CD14-positive monocyte (primary cell): ENCODE data around the gene PLPPR3. TPM values are rescaled to one million over a fixed set of nuclear protein-coding genes. Genes with fewer than 3 reads are reported as not detected.
"Not testable (repeated sequence)": the region's sequence is repeated elsewhere in the genome, so short reads cannot be mapped to it uniquely, and the experiment has no call there.

Experiments
- DNase-seq, 3 donors: peaks; one replicate each; pipeline ENCODE4 v3.0.0-alpha.2; 2011 to 2022
- H2AFZ ChIP-seq: 2 replicates; pipeline ENCODE4 v1.6.0; 2012; ENCODE audit warnings: mild to moderate bottlenecking, low read depth, low read length, inconsistent platforms; ENCODE audit not compliant: insufficient read depth, poor library complexity, severe bottlenecking
- H3K27ac ChIP-seq, 2 donors: 1 replicate in 1 of 2; 2 replicates in 1 of 2; pipeline ENCODE4 v1.5.1; 2012 to 2013; ENCODE audit warnings: low read length in 2 of 2, control low read depth in 1 of 2, inconsistent platforms in 1 of 2, low read depth in 1 of 2, mild to moderate bottlenecking in 1 of 2
- H3K27me3 ChIP-seq, 2 donors: one replicate each; pipeline versions ENCODE4 v1.6.0 to v1.6.1; 2011 to 2013; ENCODE audit warnings: low read length in 2 of 2; ENCODE audit not compliant: control insufficient read depth in 2 of 2, insufficient read depth in 2 of 2
- H3K36me3 ChIP-seq, 2 donors: replicated peaks in 1 of 2; 1 replicate in 1 of 2; 2 replicates in 1 of 2; pipeline versions ENCODE4 v1.5.1 to v1.6.1; 2012 to 2013; ENCODE audit warnings: low read length in 2 of 2, control low read depth in 1 of 2, inconsistent platforms in 1 of 2, mild to moderate bottlenecking in 1 of 2; ENCODE audit not compliant: insufficient read depth in 2 of 2, control insufficient read depth in 1 of 2
- H3K4me1 ChIP-seq, 2 donors: 1 replicate in 1 of 2; 2 replicates in 1 of 2; pipeline versions ENCODE4 v1.5.1 to v1.6.1; 2012 to 2013; ENCODE audit warnings: low read length in 2 of 2, control low read depth in 1 of 2, inconsistent platforms in 1 of 2, mild to moderate bottlenecking in 1 of 2, moderate library complexity in 1 of 2; ENCODE audit not compliant: insufficient read depth in 2 of 2, control insufficient read depth in 1 of 2
- H3K4me2 ChIP-seq: replicated peaks from 2 replicates; pipeline ENCODE3; 2012; ENCODE audit warnings: low read length, moderate library complexity, mild to moderate bottlenecking; ENCODE audit not compliant: poor library complexity, severe bottlenecking; ENCODE audit errors: extremely low read depth
- H3K4me3 ChIP-seq, 3 experiments: fragments of 200-600 bp in 1 of 3; sonication (generic) in 1 of 3; replicated peaks in 1 of 3; 1 replicate in 2 of 3; 2 replicates in 1 of 3; pipeline ENCODE4 v1.5.1; 2011 to 2013; ENCODE audit warnings: low read length in 3 of 3, mild to moderate bottlenecking in 3 of 3, control low read depth in 2 of 3, low read depth in 2 of 3, inconsistent platforms in 1 of 3, moderate library complexity in 1 of 3
- H3K79me2 ChIP-seq: 2 replicates; pipeline ENCODE4 v1.6.0; 2012; ENCODE audit warnings: mild to moderate bottlenecking, control low read depth, inconsistent platforms, low read length, moderate library complexity; ENCODE audit not compliant: insufficient read depth
- H3K9ac ChIP-seq: 2 replicates; pipeline ENCODE4 v1.6.0; 2017; ENCODE audit warnings: low read length, mild to moderate bottlenecking; ENCODE audit not compliant: insufficient read depth, poor library complexity, severe bottlenecking
- H3K9me3 ChIP-seq, 2 donors: replicated peaks in 1 of 2; 1 replicate in 1 of 2; 2 replicates in 1 of 2; pipeline versions ENCODE4 v1.5.1 to v1.6.1; 2012 to 2013; ENCODE audit warnings: low read length in 2 of 2, control low read depth in 1 of 2; ENCODE audit not compliant: control insufficient read depth in 1 of 2, insufficient read depth in 1 of 2
- H4K20me1 ChIP-seq: 2 replicates; pipeline ENCODE4 v1.6.0; 2012; ENCODE audit warnings: mild to moderate bottlenecking, low read length, control low read depth, moderate library complexity; ENCODE audit not compliant: insufficient read depth
- H3K27ac Mint-ChIP-seq, 7 donors: one replicate each; pipeline ENCODE4 v1.8.0; 2020; ENCODE audit warnings: mild to moderate bottlenecking in 7 of 7, mixed read lengths in 7 of 7, moderate library complexity in 6 of 7, inconsistent platforms in 2 of 7
- H3K27me3 Mint-ChIP-seq, 3 donors: one replicate each; pipeline ENCODE4 v1.8.0; 2021 to 2022; ENCODE audit warnings: low read depth in 3 of 3, mild to moderate bottlenecking in 3 of 3, mixed read lengths in 3 of 3, moderate library complexity in 3 of 3, inconsistent platforms in 1 of 3
- H3K36me3 Mint-ChIP-seq, 2 donors: one replicate each; pipeline ENCODE4 v1.8.0; 2020; ENCODE audit warnings: mixed read lengths in 2 of 2, inconsistent platforms in 1 of 2, mild to moderate bottlenecking in 1 of 2
- H3K4me1 Mint-ChIP-seq: one replicate; pipeline ENCODE4 v1.8.0; 2020; ENCODE audit warnings: mild to moderate bottlenecking, mixed read lengths
- H3K4me3 Mint-ChIP-seq, 2 donors: one replicate each; pipeline ENCODE4 v1.8.0; 2020; ENCODE audit warnings: mild to moderate bottlenecking in 2 of 2, mixed read lengths in 2 of 2, moderate library complexity in 1 of 2
- H3K9me3 Mint-ChIP-seq, 7 donors: one replicate each; pipeline ENCODE4 v1.8.0; 2020 to 2022; ENCODE audit warnings: mixed read lengths in 7 of 7, mild to moderate bottlenecking in 6 of 7, moderate library complexity in 6 of 7, inconsistent platforms in 2 of 7
- CTCF ChIP-seq: fragments of 200-600 bp; IDR thresholded peaks from one replicate; pipeline ENCODE4 v1.8.0; 2022; ENCODE audit warnings: antibody characterized with exemption, mild to moderate bottlenecking
- WGBS: methylation state at CpG from one replicate; pipeline ENCODE4 v1.1.5; 2013; ENCODE audit warnings: missing lambda C conversion rate; ENCODE audit not compliant: insufficient coverage; 5-methylcytosine and 5-hydroxymethylcytosine counted together
- intact Hi-C, 2 donors: fragments of 100-400 bp; cut with micrococcal nuclease; formaldehyde crosslinking; loops; one replicate each; pipeline versions ENCODE4 v1.15.0 to v1.15.1; 2023
- polyA plus RNA-seq, 3 donors: library from polyadenylated mRNA; depleted of rRNA in 1 of 3; unstranded in 2 of 3; stranded (reverse) in 1 of 3; fragments of 300-500 nt in 2 of 3; fragments of >200 nt in 1 of 3; fragmentation: Illumina TruSeq in 2 of 3; gene quantifications; 1 replicate in 2 of 3; 2 replicates in 1 of 3; pipeline ENCODE4 v1.2.3, GENCODE V29; 2012 to 2021

The PLPPR3 gene
- polyA plus RNA-seq, 3 donors: 1.2 TPM; not detected in 2

GRCh38 chr19:843180-843835 lies 21.6 kb upstream of the PLPPR3 start:
- intact Hi-C loops: no loop called here
- peak overlapping the region; percentile 68 for H2AFZ ChIP-seq
- H3K27me3 ChIP-seq: peaks cover 0 to 24% of the 10 kb centered on the region in 2 donors
- H3K36me3 ChIP-seq: no peaks in the 10 kb centered on the region
- H3K27ac Mint-ChIP-seq: no peak overlapping the region
- peaks cover 54 to 74% of the 10 kb centered on the region in 2 donors for H3K4me1 ChIP-seq
- H3K9me3 Mint-ChIP-seq: peaks cover 0 to 9% (median 3%) of the 10 kb centered on the region in 7 donors
- peaks cover 46 to 58% (median 48%) of the 10 kb centered on the region in 3 donors for H3K27me3 Mint-ChIP-seq
- H4K20me1 ChIP-seq: peaks cover 5% of the 10 kb centered on the region
- H3K79me2 ChIP-seq: peaks cover 48% of the 10 kb centered on the region
- H3K9me3 ChIP-seq: no peaks in the 10 kb centered on the region
- WGBS: 2% methylated on average over 45 of the region's 46 CpGs
- no peak overlapping the region for H3K27ac ChIP-seq
- peak overlapping the region; percentile 88 for H3K4me2 ChIP-seq
- H3K4me3 ChIP-seq: peak overlapping the region in 2 of 3 experiments; percentile 5 to 71
- peaks cover 71% of the 10 kb centered on the region for H3K4me1 Mint-ChIP-seq
- peak; percentile 29 for TF ChIP-seq CTCF
- peak overlapping the region; percentile 45 to 74 for H3K4me3 Mint-ChIP-seq
- DNase-seq: peak in 2 of 3 donors; percentile 20 to 34
- H3K9ac ChIP-seq: no peak overlapping the region
- peaks cover 0 to 5% of the 10 kb centered on the region in 2 donors for H3K36me3 Mint-ChIP-seq

GRCh38 chr19:842802-843179 lies 21.0 kb upstream of the PLPPR3 start:
- H3K27ac ChIP-seq, H3K9me3 ChIP-seq, H2AFZ ChIP-seq, intact Hi-C loops, H3K9me3 Mint-ChIP-seq, H3K9ac ChIP-seq, H3K4me2 ChIP-seq, H4K20me1 ChIP-seq, DNase-seq, H3K36me3 ChIP-seq, H3K4me3 ChIP-seq, H3K27ac Mint-ChIP-seq, H3K36me3 Mint-ChIP-seq: not testable (repeated sequence)
- H3K27me3 Mint-ChIP-seq: peaks cover 42 to 53% (median 44%) of the 10 kb centered on the region in 3 donors
- peak overlapping the region; percentile 45 to 74 for H3K4me3 Mint-ChIP-seq
- H3K4me1 Mint-ChIP-seq: peaks cover 66% of the 10 kb centered on the region
- Histone ChIP-seq H3K27me3 (peaks cover 0 to 19% of the 10 kb centered on the region in 2 donors), H3K4me1 (peaks cover 49 to 69% of the 10 kb centered on the region in 2 donors), H3K79me2 (peaks cover 48% of the 10 kb centered on the region)
- 64% methylated on average over 2 of the region's 7 CpGs for WGBS
